HG02623 (cell line): Measurements from ENCODE around the gene SLC30A9.

Experiments used
- ATAC-seq: cut with Tn5 transposase; IDR thresholded peaks from one replicate; pipeline ENCODE4 v1.9.1; 2021; ENCODE audit warnings: moderate library complexity; ENCODE audit not compliant: unreplicated experiment

SLC30A9 gene

GRCh38 chr4:42132099-42132498 is 141.8 kb downstream of the SLC30A9 start:
- no peak for ATAC-seq

DNA sequence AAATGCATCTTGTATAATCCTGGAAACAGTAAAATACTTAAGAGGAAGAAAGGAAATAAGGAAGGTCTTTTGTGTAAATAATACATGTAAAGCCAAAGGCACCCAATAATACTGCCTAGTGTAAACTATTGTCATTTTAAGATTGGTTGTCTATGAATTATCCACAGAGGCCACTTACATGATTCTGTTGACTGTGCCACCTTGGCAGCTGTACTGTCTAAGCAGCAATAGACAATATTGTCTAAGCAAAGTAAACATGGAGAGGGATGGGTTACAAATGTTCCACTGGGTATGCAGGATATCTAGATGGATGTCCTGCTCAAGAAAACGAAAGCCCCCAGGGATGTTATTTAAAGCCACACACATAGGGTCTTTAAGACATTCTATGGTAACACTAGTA is 142.7 kb downstream of the SLC30A9 start:
- ATAC-seq, result no peak

- no peak for ATAC-seq
Observed at GRCh38 chr4:42136371-42136770, 146.0 kb downstream of the SLC30A9 start.
